Astrocyte (in vitro differentiated cells and primary cell): ENCODE results near the gene CRIM1.

Experiments used
- CTCF ChIP-seq: IDR thresholded peaks from 2 replicates; pipeline ENCODE4 v1.5.1; 2011; ENCODE audit warnings: low read depth, mild to moderate bottlenecking, inconsistent platforms, low read length, moderate library complexity; ENCODE audit not compliant: insufficient read depth
- EZH2 ChIP-seq: IDR thresholded peaks from 2 replicates; pipeline ENCODE4 v1.6.1; 2012; ENCODE audit warnings: mild to moderate bottlenecking, low read length, inconsistent platforms; ENCODE audit not compliant: insufficient read depth

GRCh38 chr2:36555789-36556188, 200.2 kb downstream of the CRIM1 start:
- TF ChIP-seq CTCF, result no peak
- TF ChIP-seq EZH2, result no peak
